Measurements from ENCODE around the gene TARDBP.
"Not testable (repeated sequence)": the region's sequence is repeated elsewhere in the genome, so short reads cannot be mapped to it uniquely, and the experiment has no call there.

DNA sequence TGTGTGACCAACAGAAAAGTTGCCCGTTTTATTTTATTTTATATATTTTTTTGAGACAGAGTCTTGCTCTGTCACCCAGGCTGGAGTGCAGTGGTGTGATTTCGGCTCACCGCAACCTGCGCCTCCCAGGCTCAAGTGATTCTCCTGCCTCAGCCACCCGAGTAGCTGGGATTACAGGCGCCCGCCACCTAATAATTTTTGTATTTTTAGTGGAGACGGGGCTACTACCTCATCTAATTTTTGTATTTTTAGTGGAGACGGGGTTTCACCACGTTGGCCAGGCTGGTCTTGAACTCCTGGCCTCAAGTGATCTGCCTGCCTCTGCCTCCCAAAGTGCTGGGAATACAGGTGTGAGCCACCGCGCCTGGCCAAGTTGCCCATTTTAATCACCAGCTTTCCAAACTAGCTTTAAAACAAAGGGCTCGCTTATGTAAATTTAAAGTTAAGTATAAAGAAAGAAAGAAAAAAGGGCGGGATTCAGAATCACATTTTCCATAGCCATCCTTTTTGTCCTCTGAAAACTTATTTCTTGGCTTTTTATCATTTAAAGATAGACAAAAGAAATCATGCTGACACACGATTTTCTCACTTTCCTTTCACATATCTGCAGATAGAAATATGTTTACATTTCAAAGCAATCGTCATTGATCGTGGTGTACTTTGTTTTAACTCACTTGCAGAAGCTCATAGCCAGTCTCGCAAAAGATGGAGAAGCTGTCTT is 24.7 kb downstream of the TARDBP start:
- TF ChIP-seq, protein P1, sequence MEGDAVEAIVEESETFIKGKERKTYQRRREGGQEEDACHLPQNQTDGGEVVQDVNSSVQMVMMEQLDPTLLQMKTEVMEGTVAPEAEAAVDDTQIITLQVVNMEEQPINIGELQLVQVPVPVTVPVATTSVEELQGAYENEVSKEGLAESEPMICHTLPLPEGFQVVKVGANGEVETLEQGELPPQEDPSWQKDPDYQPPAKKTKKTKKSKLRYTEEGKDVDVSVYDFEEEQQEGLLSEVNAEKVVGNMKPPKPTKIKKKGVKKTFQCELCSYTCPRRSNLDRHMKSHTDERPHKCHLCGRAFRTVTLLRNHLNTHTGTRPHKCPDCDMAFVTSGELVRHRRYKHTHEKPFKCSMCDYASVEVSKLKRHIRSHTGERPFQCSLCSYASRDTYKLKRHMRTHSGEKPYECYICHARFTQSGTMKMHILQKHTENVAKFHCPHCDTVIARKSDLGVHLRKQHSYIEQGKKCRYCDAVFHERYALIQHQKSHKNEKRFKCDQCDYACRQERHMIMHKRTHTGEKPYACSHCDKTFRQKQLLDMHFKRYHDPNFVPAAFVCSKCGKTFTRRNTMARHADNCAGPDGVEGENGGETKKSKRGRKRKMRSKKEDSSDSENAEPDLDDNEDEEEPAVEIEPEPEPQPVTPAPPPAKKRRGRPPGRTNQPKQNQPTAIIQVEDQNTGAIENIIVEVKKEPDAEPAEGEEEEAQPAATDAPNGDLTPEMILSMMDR (IDR thresholded peaks at IDR 0.05): not testable (repeated sequence)
- not testable (repeated sequence) for TF ChIP-seq POLR2A, EP300 (IDR thresholded peaks at IDR 0.05)
